H1 (cell line): ENCODE measurements around the gene AGBL1. TPM values are rescaled to one million over a fixed set of nuclear protein-coding genes. Genes with fewer than 3 reads are reported as not detected.

ENCODE experiments used
- CTCF ChIA-PET: fragments of 300-600 bp; sonication (Branson Sonifier 250); formaldehyde crosslinking; loops from one replicate; lab custom pipeline; 2021; ENCODE audit not compliant: partially characterized antibody; lab: Charles Lee
- POLR2A ChIA-PET: fragments of 300-600 bp; sonication (Branson Sonifier 250); formaldehyde crosslinking; loops from one replicate; lab custom pipeline; 2021; ENCODE audit warnings: inconsistent platforms; ENCODE audit not compliant: partially characterized antibody; lab: Charles Lee
- DNase-seq, 2 experiments: peaks; one replicate each; pipeline versions ENCODE4 v3.0.0 to v3.0.0-alpha.2; 2010 to 2022; ENCODE audit warnings: low spot score in 2 of 2, low read depth in 1 of 2, mixed read lengths in 1 of 2
- FAIRE-seq: peaks from 2 replicates; lab custom pipeline; 2011; peaks lifted over from hg19 to GRCh38; lab: Jason Lieb, UNC
- H2AFZ ChIP-seq: 2 replicates; pipeline ENCODE4 v1.8.1; 2012; ENCODE audit warnings: low read length, inconsistent platforms
- H2AK5ac ChIP-seq: 2 replicates; pipeline ENCODE4 v1.6.1; 2013; ENCODE audit warnings: low read depth, low read length
- H2BK120ac ChIP-seq: replicated peaks from 2 replicates; pipeline ENCODE3; 2013; ENCODE audit warnings: low read depth, low read length, inconsistent platforms
- H2BK12ac ChIP-seq: 2 replicates; pipeline ENCODE4 v1.6.1; 2013; ENCODE audit warnings: low read depth, low read length
- H2BK15ac ChIP-seq: 2 replicates; pipeline ENCODE4 v1.6.1; 2013; ENCODE audit warnings: low read length
- H2BK20ac ChIP-seq: 2 replicates; pipeline ENCODE4 v1.6.1; 2013; ENCODE audit warnings: low read length
- H2BK5ac ChIP-seq: 2 replicates; pipeline ENCODE4 v1.6.1; 2013; ENCODE audit warnings: low read depth, low read length
- H3K14ac ChIP-seq: 2 replicates; pipeline ENCODE4 v1.6.1; 2013; ENCODE audit warnings: inconsistent platforms; ENCODE audit not compliant: insufficient read length
- H3K18ac ChIP-seq: 2 replicates; pipeline ENCODE4 v1.6.1; 2013; ENCODE audit warnings: low read length; ENCODE audit errors: extremely low read depth
- H3K23ac ChIP-seq: 2 replicates; pipeline ENCODE4 v1.6.1; 2013; ENCODE audit warnings: inconsistent platforms; ENCODE audit not compliant: insufficient read length
- H3K23me2 ChIP-seq: 2 replicates; pipeline ENCODE4 v1.6.1; 2013; ENCODE audit warnings: low read depth, low read length
- H3K27ac ChIP-seq: 2 replicates; pipeline ENCODE4 v1.6.1; 2011; ENCODE audit warnings: low read depth, low read length, inconsistent platforms
- H3K27me3 ChIP-seq, 4 experiments: replicated peaks in 1 of 4; 1 replicate in 1 of 4; 2 replicates in 3 of 4; pipeline versions ENCODE4 v1.6.1 to v1.8.1; 2011 to 2013; ENCODE audit warnings: low read length in 3 of 4, mild to moderate bottlenecking in 3 of 4, inconsistent platforms in 2 of 4, mixed read lengths in 2 of 4, moderate library complexity in 1 of 4; ENCODE audit not compliant: control insufficient read depth in 3 of 4, insufficient read depth in 3 of 4; ENCODE audit errors: extremely low read depth in 1 of 4
- H3K36me3 ChIP-seq, 4 experiments: 2 replicates each; pipeline versions ENCODE4 v1.6.1 to v1.8.1; 2011 to 2013; ENCODE audit warnings: mild to moderate bottlenecking in 4 of 4, low read length in 3 of 4, moderate library complexity in 2 of 4, control low read depth in 1 of 4, inconsistent platforms in 1 of 4; ENCODE audit not compliant: insufficient read depth in 4 of 4, control insufficient read depth in 2 of 4
- H3K4ac ChIP-seq: replicated peaks from 2 replicates; pipeline ENCODE3; 2013; ENCODE audit warnings: low read length, low read depth, mixed read lengths, inconsistent platforms; ENCODE audit not compliant: insufficient read length
- H3K4me1 ChIP-seq, 4 experiments: replicated peaks in 1 of 4; 1 replicate in 1 of 4; 2 replicates in 3 of 4; pipeline versions ENCODE4 v1.6.1 to v1.8.1; 2011 to 2013; ENCODE audit warnings: low read length in 3 of 4, inconsistent platforms in 2 of 4, mixed read lengths in 1 of 4; ENCODE audit not compliant: insufficient read depth in 4 of 4, control insufficient read depth in 3 of 4
- H3K4me2 ChIP-seq, 2 experiments: 2 replicates each; pipeline versions ENCODE4 v1.6.1 to v1.8.1; 2011 to 2013; ENCODE audit warnings: low read depth in 2 of 2, low read length in 2 of 2, control low read depth in 1 of 2, inconsistent platforms in 1 of 2, mild to moderate bottlenecking in 1 of 2; ENCODE audit not compliant: insufficient read depth in 1 of 2
- H3K4me3 ChIP-seq, 4 experiments: fragments of 200-600, 300-600 bp in 1 of 4; sonication (generic), shearing (Covaris generic), sonication (Bioruptor Twin) in 1 of 4; 2 replicates each; pipeline versions ENCODE4 v1.5.1 to v1.8.1; 2011 to 2016; ENCODE audit warnings: low read length in 4 of 4, low read depth in 3 of 4, control low read depth in 2 of 4, inconsistent platforms in 2 of 4, mild to moderate bottlenecking in 2 of 4, mixed read lengths in 1 of 4, moderate library complexity in 1 of 4; ENCODE audit not compliant: insufficient read depth in 2 of 4; ENCODE audit errors: extremely low read depth in 1 of 4
- H3K56ac ChIP-seq: replicated peaks from 2 replicates; pipeline ENCODE3; 2013; ENCODE audit warnings: low read depth, mild to moderate bottlenecking, mixed read lengths, low read length, inconsistent platforms; ENCODE audit not compliant: insufficient read length
- H3K79me1 ChIP-seq: 2 replicates; pipeline ENCODE4 v1.6.1; 2013; ENCODE audit warnings: low read depth, low read length, control low read depth
- H3K79me2 ChIP-seq, 2 experiments: 2 replicates each; pipeline versions ENCODE4 v1.6.1 to v1.8.1; 2012 to 2013; ENCODE audit warnings: low read length in 2 of 2, mild to moderate bottlenecking in 2 of 2, inconsistent platforms in 1 of 2; ENCODE audit not compliant: insufficient read depth in 2 of 2, control insufficient read depth in 1 of 2
- H3K9ac ChIP-seq, 4 experiments: replicated peaks in 1 of 4; 1 replicate in 1 of 4; 2 replicates in 3 of 4; pipeline versions ENCODE4 v1.6.1 to v1.8.1; 2011 to 2013; ENCODE audit warnings: low read depth in 3 of 4, low read length in 3 of 4, control low read depth in 2 of 4, mild to moderate bottlenecking in 2 of 4, moderate library complexity in 2 of 4, inconsistent platforms in 1 of 4; ENCODE audit errors: extremely low read depth in 1 of 4
- H3K9me3 ChIP-seq, 2 experiments: 2 replicates each; pipeline versions ENCODE4 v1.6.1 to v1.8.1; 2012 to 2013; ENCODE audit warnings: mild to moderate bottlenecking in 2 of 2, moderate library complexity in 2 of 2, control low read depth in 1 of 2, inconsistent platforms in 1 of 2, low read depth in 1 of 2, low read length in 1 of 2, mixed read lengths in 1 of 2; ENCODE audit not compliant: insufficient read depth in 2 of 2
- H4K20me1 ChIP-seq, 2 experiments: replicated peaks in 1 of 2; 2 replicates each; pipeline versions ENCODE3 to v1.8.1; 2011 to 2013; ENCODE audit warnings: inconsistent platforms in 2 of 2, low read length in 2 of 2, mild to moderate bottlenecking in 1 of 2; ENCODE audit not compliant: insufficient read depth in 2 of 2, control insufficient read depth in 1 of 2
- H4K5ac ChIP-seq: 2 replicates; pipeline ENCODE4 v1.6.1; 2013; ENCODE audit warnings: low read length, low read depth, mixed read lengths, inconsistent platforms; ENCODE audit not compliant: insufficient read length
- H4K8ac ChIP-seq: 2 replicates; pipeline ENCODE4 v1.8.0; 2013; ENCODE audit warnings: mild to moderate bottlenecking, moderate library complexity, low read length, inconsistent platforms; ENCODE audit not compliant: insufficient read depth; ENCODE audit errors: extremely low read depth
- H4K91ac ChIP-seq: replicated peaks from 2 replicates; pipeline ENCODE3; 2013; ENCODE audit warnings: low read length, mixed read lengths, inconsistent platforms; ENCODE audit not compliant: insufficient read length
- BRCA1 ChIP-seq: IDR thresholded peaks from 2 replicates; pipeline ENCODE4 v1.6.1; 2012; ENCODE audit warnings: low read depth, low read length, improper control_type of control experiment
- CBX8 ChIP-seq: fragments of 300-800, 300-1000 bp; sonication (generic); IDR thresholded peaks from 2 replicates; pipeline ENCODE4 v1.7.1; 2016; ENCODE audit warnings: low read depth, low read length, borderline replicate concordance
- CREB1 ChIP-seq: IDR thresholded peaks from 2 replicates; pipeline ENCODE4 v1.6.1; 2012; ENCODE audit warnings: inconsistent platforms
- EZH2 ChIP-seq: fragments of 200-600 bp; sonication (generic); IDR thresholded peaks from 2 replicates; pipeline ENCODE4 v1.7.1; 2012; ENCODE audit warnings: low read depth, mild to moderate bottlenecking, moderate library complexity, low read length, inconsistent platforms; ENCODE audit not compliant: severe bottlenecking
- HDAC2 ChIP-seq, 2 experiments: fragments of 300-600 bp in 1 of 2; sonication (generic) in 1 of 2; IDR thresholded peaks; 2 replicates each; pipeline ENCODE4 v1.6.1; 2011 to 2012; ENCODE audit warnings: low read depth in 2 of 2, low read length in 2 of 2, mild to moderate bottlenecking in 2 of 2, moderate library complexity in 2 of 2, borderline replicate concordance in 1 of 2, inconsistent platforms in 1 of 2
- JUN ChIP-seq: IDR thresholded peaks from 2 replicates; pipeline ENCODE4 v1.6.1; 2011; ENCODE audit warnings: low read depth, mild to moderate bottlenecking, improper control_type of control experiment, low read length
- RAD21 ChIP-seq, 2 experiments: IDR thresholded peaks in 1 of 2; conservative IDR thresholded peaks in 1 of 2; 2 replicates each; pipeline ENCODE4 v1.6.1; 2011; ENCODE audit warnings: low read depth in 2 of 2, low read length in 2 of 2, improper control_type of control experiment in 1 of 2, inconsistent platforms in 1 of 2, mild to moderate bottlenecking in 1 of 2, moderate library complexity in 1 of 2
- RNF2 ChIP-seq: fragments of 200-900, 300-1000 bp; sonication (generic); IDR thresholded peaks from 2 replicates; pipeline ENCODE4 v1.7.1; 2016; ENCODE audit warnings: borderline replicate concordance, low read depth, mild to moderate bottlenecking, antibody characterized with exemption, low read length; ENCODE audit not compliant: poor library complexity, severe bottlenecking; ENCODE audit errors: missing control alignments
- SIRT6 ChIP-seq: IDR thresholded peaks from one replicate; pipeline ENCODE4 v1.7.1; 2012; ENCODE audit warnings: low read length, inconsistent platforms
- SP2 ChIP-seq: IDR thresholded peaks from 2 replicates; pipeline ENCODE4 v1.6.1; 2012; ENCODE audit warnings: mild to moderate bottlenecking, low read length, inconsistent platforms
- WGBS, 2 experiments: shearing (Covaris generic) in 1 of 2; methylation state at CpG; one replicate each; pipeline versions ENCODE4 v1.1.6 to v1.1.7; 2013 to 2015; ENCODE audit warnings: low lambda C conversion rate in 2 of 2, mixed read lengths in 2 of 2, inconsistent platforms in 1 of 2, low coverage in 1 of 2, missing lambda C conversion rate in 1 of 2; ENCODE audit not compliant: insufficient replicate concordance in 2 of 2, insufficient coverage in 1 of 2, insufficient read length in 1 of 2; ENCODE audit errors: extremely low coverage in 1 of 2, missing lambda C conversion rate in 1 of 2; 5-methylcytosine and 5-hydroxymethylcytosine counted together
- polyA plus RNA-seq, 7 experiments: library from polyadenylated mRNA; depleted of rRNA in 3 of 7; stranded (reverse) in 5 of 7; unstranded in 2 of 7; fragments of >200 nt in 5 of 7; fragments of 200-250 nt in 2 of 7; gene quantifications; 1 replicate in 5 of 7; 2 replicates in 1 of 7; 4 replicates in 1 of 7; pipeline versions ENCODE4 v1.2.1 to v1.2.3, GENCODE V29; 2011 to 2013; ENCODE audit warnings: missing spikeins in 2 of 7, mixed read lengths in 2 of 7
- total RNA-seq: library from RNA; stranded (reverse); fragmentation: NEBNext Ultra II Directional; extraction: Animal tissue kit (Norgen Biotek cat#: 25700); gene quantifications from 2 replicates; pipeline ENCODE4 v1.2.1, GENCODE V29; 2021

Gene AGBL1
- total and polyA plus RNA-seq, 2 of the 8 experiments (the other 6 are each of a cell fraction or from before 2014, with no cell fraction given), result not detected

DNA sequence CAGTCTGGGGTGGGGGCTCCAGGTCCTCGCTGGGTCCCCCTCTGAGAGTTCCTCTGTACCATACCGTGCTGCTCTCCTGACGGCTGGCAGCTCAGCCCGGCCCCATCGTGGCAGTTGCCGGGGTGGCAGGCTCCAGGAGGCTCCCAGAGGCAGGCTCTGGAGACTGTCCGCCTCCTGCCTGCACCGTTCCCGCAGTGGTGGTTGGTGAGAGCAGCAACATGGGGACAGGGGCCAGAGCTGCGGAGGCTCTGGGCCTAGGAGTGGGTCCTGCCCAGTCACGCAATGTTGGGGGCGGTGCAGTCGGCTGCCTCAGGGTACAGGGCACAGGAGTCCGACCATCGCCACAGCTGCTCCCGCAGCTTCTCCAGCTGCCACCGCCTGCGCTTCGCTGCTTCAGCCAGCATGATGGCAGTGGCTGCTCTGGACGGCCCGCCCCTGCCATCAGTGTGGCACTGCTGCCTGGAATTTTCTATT lies 492.7 kb downstream of the AGBL1 start:
- Histone ChIP-seq H3K9me3 (peaks cover 0 to 4% of the 10 kb centered on the region in 2 experiments; a peak in 1 of 4 replicates), H3K4me1 (peaks cover 0 to 5% (median 3%) of the 10 kb centered on the region in 4 experiments; a peak in 4 of 7 replicates), H4K8ac (no peak overlapping the region), H2BK15ac (no peak overlapping the region), H3K23ac (no peak overlapping the region), H3K56ac (no peak overlapping the region), H3K4me3 (no peak overlapping the region), H3K36me3 (no peaks in the 10 kb centered on the region; a peak in 1 of 8 replicates), H3K4me2 (no peak overlapping the region), H3K27ac (no peak overlapping the region), H3K18ac (no peak overlapping the region; the same call in 1 of the 2 replicates), H3K27me3 (no peaks in the 10 kb centered on the region), H4K91ac (no peak overlapping the region), H2AFZ (no peak overlapping the region), H2BK120ac (peak overlapping the region; percentile 21), H2BK5ac (0 out of 2 replicates have a peak overlapping the region, but pooled peaks have one; percentile 24), H3K79me1 (no peaks in the 10 kb centered on the region), H3K23me2 (no peaks in the 10 kb centered on the region; the same call in 1 of the 2 replicates), H3K79me2 (no peaks in the 10 kb centered on the region), H3K4ac (no peak overlapping the region), H4K20me1 (no peaks in the 10 kb centered on the region), H2BK20ac (no peak overlapping the region), H2BK12ac (peak overlapping the region; percentile 60; the same call in 1 of the 2 replicates), H3K14ac (no peak overlapping the region), H3K9ac (no peak overlapping the region), H2AK5ac (no peak overlapping the region), H4K5ac (no peak overlapping the region)
- 90% methylated on average over 19 of the region's 21 CpGs; no CpG with 5 or more reads in 1 of the 2 experiments for WGBS, 2 experiments
- DNase-seq, result no peak
- CTCF ChIA-PET, result interaction anchor here (0.7 to 1.6 kb wide), 5 partner anchors 16 to 408 kb away, joined by 3 read pairs; no protein-coding TSS in a partner anchor
- TF ChIP-seq SIRT6, result no peak
- no peak for TF ChIP-seq BRCA1
- TF ChIP-seq HDAC2 (IDR thresholded peaks at IDR 0.05; ENCODE audit: borderline replicate concordance in 1 of 2, low read depth in 2 of 2, low read length in 2 of 2), result no peak
- TF ChIP-seq RAD21 (IDR thresholded peaks at IDR 0.05 in 1 of 2, conservative IDR thresholded peaks at IDR 0.05 in 1 of 2; ENCODE audit: low read depth in 2 of 2, low read length in 2 of 2), result no peak
- no peak for TF ChIP-seq CREB1
- TF ChIP-seq JUN, result no peak
- no peak for TF ChIP-seq RNF2
- TF ChIP-seq SP2, result no peak
- TF ChIP-seq CBX8, result no peak
- no peak for TF ChIP-seq EZH2
- POLR2A ChIA-PET, result no interaction called here
- no peak for FAIRE-seq
